T-cell (primary cell): ENCODE data around the gene COX6A1. TPM values are rescaled to one million over a fixed set of nuclear protein-coding genes. Genes with fewer than 3 reads are reported as not detected.

Source experiments
- ATAC-seq, 4 experiments: fragments of 200-7000 bp in 3 of 4; fragments of 150-1000 bp in 1 of 4; cut with Tn5 transposase; replicated peaks in 1 of 4; 1 replicate in 3 of 4; 2 replicates in 1 of 4; pipeline ENCODE4 v1.10.0; 2021; ENCODE audit warnings: moderate library complexity in 3 of 4, mild to moderate bottlenecking in 2 of 4, moderate number of reproducible peaks in 1 of 4
- CTCF ChIA-PET, 2 donors: fragments of 300-600 bp; sonication (Branson Sonifier 250); formaldehyde crosslinking; loops; one replicate each; lab custom pipeline; 2022; ENCODE audit warnings: antibody characterized with exemption in 2 of 2; lab: Charles Lee
- POLR2A ChIA-PET, 2 donors: fragments of 300-600 bp; sonication (Branson Sonifier 250); formaldehyde crosslinking; loops; one replicate each; lab custom pipeline; 2022; ENCODE audit warnings: antibody characterized with exemption in 2 of 2; lab: Charles Lee
- DNase-seq, 35 experiments: peaks; one replicate each; pipeline versions ENCODE4 v3.0.0 to v3.0.0-alpha.2; 2013 to 2023
- H3K27ac ChIP-seq: one replicate; pipeline ENCODE4 v1.5.1; 2013; ENCODE audit warnings: low read length
- H3K27me3 ChIP-seq, 2 experiments: replicated peaks in 1 of 2; 1 replicate in 1 of 2; 2 replicates in 1 of 2; pipeline versions ENCODE4 v1.6.1 to v1.7.0; 2013; ENCODE audit warnings: low read length in 1 of 2, mixed read lengths in 1 of 2; ENCODE audit not compliant: control insufficient read depth in 2 of 2, insufficient read depth in 2 of 2; ENCODE audit errors: extremely low read depth in 1 of 2
- H3K36me3 ChIP-seq, 2 donors: 1 replicate in 1 of 2; 2 replicates in 1 of 2; pipeline versions ENCODE4 v1.6.1 to v1.7.0; 2013; ENCODE audit warnings: low read length in 1 of 2; ENCODE audit not compliant: control insufficient read depth in 2 of 2, insufficient read depth in 1 of 2; ENCODE audit errors: extremely low read depth in 1 of 2
- H3K4me1 ChIP-seq, 2 experiments: 1 replicate in 1 of 2; 2 replicates in 1 of 2; pipeline versions ENCODE4 v1.6.1 to v1.7.0; 2013; ENCODE audit warnings: low read length in 2 of 2, mixed read lengths in 1 of 2; ENCODE audit not compliant: insufficient read depth in 2 of 2, control insufficient read depth in 1 of 2; ENCODE audit errors: extremely low read depth in 1 of 2
- H3K4me3 ChIP-seq, 2 donors: 1 replicate in 1 of 2; 2 replicates in 1 of 2; pipeline versions ENCODE4 v1.5.1 to v1.7.0; 2013; ENCODE audit warnings: mild to moderate bottlenecking in 2 of 2, low read length in 1 of 2, moderate library complexity in 1 of 2; ENCODE audit not compliant: control insufficient read depth in 1 of 2; ENCODE audit errors: extremely low read depth in 1 of 2
- H3K9me3 ChIP-seq: 2 replicates; pipeline ENCODE4 v1.7.0; 2013
- H3K27ac Mint-ChIP-seq, 2 donors: one replicate each; pipeline ENCODE4 v1.8.0; 2020 to 2021; ENCODE audit warnings: mild to moderate bottlenecking in 2 of 2, mixed read lengths in 2 of 2
- H3K27me3 Mint-ChIP-seq, 2 donors: one replicate each; pipeline ENCODE4 v1.8.0; 2021 to 2022; ENCODE audit warnings: mixed read lengths in 2 of 2
- H3K36me3 Mint-ChIP-seq: one replicate; pipeline ENCODE4 v1.8.0; 2021; ENCODE audit warnings: mixed read lengths
- H3K4me1 Mint-ChIP-seq, 3 donors: one replicate each; pipeline ENCODE4 v1.8.0; 2020 to 2022; ENCODE audit warnings: mixed read lengths in 3 of 3, mild to moderate bottlenecking in 1 of 3
- H3K4me3 Mint-ChIP-seq, 3 donors: one replicate each; pipeline ENCODE4 v1.8.0; 2020 to 2022; ENCODE audit warnings: mild to moderate bottlenecking in 3 of 3, mixed read lengths in 3 of 3, moderate library complexity in 3 of 3
- H3K9me3 Mint-ChIP-seq, 3 donors: one replicate each; pipeline ENCODE4 v1.8.0; 2020 to 2022; ENCODE audit warnings: mixed read lengths in 3 of 3
- WGBS: methylation state at CpG from one replicate; pipeline ENCODE4 v1.1.5; 2013; ENCODE audit warnings: missing lambda C conversion rate; ENCODE audit not compliant: insufficient coverage; 5-methylcytosine and 5-hydroxymethylcytosine counted together
- total RNA-seq, 35 experiments: library from RNA in 6 of 35; stranded (reverse) in 6 of 35; fragments of 120-200 nt in 1 of 35; gene quantifications; one replicate each; pipeline versions ENCODE4 v1.2.1 to v1.2.4 and lab custom pipeline; 2013 to 2026

The COX6A1 gene
- total RNA-seq, 5 donors from 2014 or later (not counting 1 experiment from before 2014, with no cell fraction given), result 128 to 171 (median 163) TPM

GRCh38 chr12:120468325-120468820 is 30.5 kb downstream of the COX6A1 start:
- Histone ChIP-seq H3K4me1 (peaks cover 10 to 38% of the 10 kb centered on the region in 2 experiments), H3K4me3 (peak overlapping the region; percentile 72 to 89), H3K27ac (peak overlapping the region; percentile 40), H3K27me3 (no peaks in the 10 kb centered on the region), H3K36me3 (peaks cover 0 to 29% of the 10 kb centered on the region in 2 donors), H3K9me3 (no peaks in the 10 kb centered on the region)
- H3K9me3 Mint-ChIP-seq, result no peaks in the 10 kb centered on the region
- H3K4me3 Mint-ChIP-seq, result peak overlapping the region; percentile 86 to 88 (median 87)
- peaks cover 28% of the 10 kb centered on the region for H3K36me3 Mint-ChIP-seq
- peak overlapping the region; percentile 84 for H3K27ac Mint-ChIP-seq
- 0% methylated on average over 9 of the region's 23 CpGs for WGBS
- ATAC-seq, result no peak
- CTCF ChIA-PET, result interaction anchor here in 1 of 2 donors (1.3 to 2.5 kb wide), 5 partner anchors 10 to 30 kb away, joined by 4 to 14 read pairs (median 5); partner anchors contain the start of genes COX6A1 and DYNLL1
- no peaks in the 10 kb centered on the region for H3K27me3 Mint-ChIP-seq
- DNase-seq, result peak in 2 of 35 experiments; percentile 11 to 34
- POLR2A ChIA-PET, result interaction anchor here (0.6 to 1.2 kb wide), 4 partner anchors 9 to 864 kb away, joined by 3 to 5 read pairs (median 4); partner anchors contain the start of gene POP5 (in 1 of the 2)
- peaks cover 45 to 50% (median 49%) of the 10 kb centered on the region in 3 donors for H3K4me1 Mint-ChIP-seq

GRCh38 chr12:120468821-120469449 is 31.0 kb downstream of the COX6A1 start:
- Mint-ChIP-seq H3K4me3 (peak overlapping the region; percentile 86 to 88 (median 87)), H3K27me3 (no peaks in the 10 kb centered on the region), H3K27ac (peak overlapping the region; percentile 84 to 90), H3K36me3 (peaks cover 23% of the 10 kb centered on the region), H3K4me1 (peaks cover 45 to 52% (median 50%) of the 10 kb centered on the region in 3 donors), H3K9me3 (no peaks in the 10 kb centered on the region)
- CTCF ChIA-PET, result interaction anchor here in 1 of 2 donors (1.0 to 2.5 kb wide), 6 partner anchors 10 to 32 kb away, joined by 3 to 14 read pairs (median 5); partner anchors contain the start of genes COX6A1 and DYNLL1
- H3K9me3 ChIP-seq, result no peaks in the 10 kb centered on the region
- peaks cover 10 to 38% of the 10 kb centered on the region in 2 experiments for H3K4me1 ChIP-seq
- under 1% methylated on average over 40 of the region's 57 CpGs for WGBS
- POLR2A ChIA-PET, result interaction anchor here (0.6 to 1.2 kb wide), 4 partner anchors 10 to 864 kb away, joined by 3 to 5 read pairs (median 4); partner anchors contain the start of gene POP5 (in 1 of the 2)
- DNase-seq, result peak in 8 of 35 experiments; percentile 3 to 60 (median 43)
- H3K36me3 ChIP-seq, result peaks cover 0 to 24% of the 10 kb centered on the region in 2 donors
- peak overlapping the region; percentile 72 to 89 for H3K4me3 ChIP-seq
- no peaks in the 10 kb centered on the region for H3K27me3 ChIP-seq
- peak; percentile 52 to 59 (median 56) for ATAC-seq
- peak overlapping the region; percentile 40 for H3K27ac ChIP-seq

GRCh38 chr12:120469450-120470149 is 31.7 kb downstream of the COX6A1 start, which contains the start of gene SRSF9:
TSS of gene SRSF9 (minus strand) at chr12:120469748. CDS start at chr12:120469609, 139 bp downstream.
- peak within 1 kb of the TSS; percentile 72 to 89 for H3K4me3 ChIP-seq
- peaks cover 0 to 17% of the 10 kb centered on the region in 2 donors for H3K36me3 ChIP-seq
- no peaks in the 10 kb centered on the region for H3K27me3 ChIP-seq
- POLR2A ChIA-PET, result interaction anchor here in 1 of 2 donors (0.7 kb wide), 1 partner anchor 26 kb away, joined by 3 read pairs; no protein-coding TSS in a partner anchor
- ATAC-seq, result peak; percentile 84 to 94 (median 92)
- peaks cover 42 to 52% (median 51%) of the 10 kb centered on the region in 3 donors for H3K4me1 Mint-ChIP-seq
- H3K4me1 ChIP-seq, result peaks cover 10 to 38% of the 10 kb centered on the region in 2 experiments
- DNase-seq, result peak; percentile 93 to 100 (median 96)
- H3K4me3 Mint-ChIP-seq, result peak within 1 kb of the TSS; percentile 86 to 88 (median 87)
- H3K9me3 Mint-ChIP-seq, result no peaks in the 10 kb centered on the region
- H3K27me3 Mint-ChIP-seq, result no peaks in the 10 kb centered on the region
- CTCF ChIA-PET, result interaction anchor here (0.5 to 2.5 kb wide), 8 partner anchors 11 to 267 kb away, joined by 3 to 14 read pairs (median 5); partner anchors contain the start of genes COX6A1 (in 1 of the 2) and DYNLL1 (in 1 of the 2)
- no peaks in the 10 kb centered on the region for H3K9me3 ChIP-seq
- H3K27ac Mint-ChIP-seq, result peak within 1 kb of the TSS; percentile 87 to 90
- peak within 1 kb of the TSS; percentile 62 for H3K27ac ChIP-seq
- under 1% methylated on average over 88 of the region's 88 CpGs for WGBS
- H3K36me3 Mint-ChIP-seq, result peaks cover 16% of the 10 kb centered on the region

DNA sequence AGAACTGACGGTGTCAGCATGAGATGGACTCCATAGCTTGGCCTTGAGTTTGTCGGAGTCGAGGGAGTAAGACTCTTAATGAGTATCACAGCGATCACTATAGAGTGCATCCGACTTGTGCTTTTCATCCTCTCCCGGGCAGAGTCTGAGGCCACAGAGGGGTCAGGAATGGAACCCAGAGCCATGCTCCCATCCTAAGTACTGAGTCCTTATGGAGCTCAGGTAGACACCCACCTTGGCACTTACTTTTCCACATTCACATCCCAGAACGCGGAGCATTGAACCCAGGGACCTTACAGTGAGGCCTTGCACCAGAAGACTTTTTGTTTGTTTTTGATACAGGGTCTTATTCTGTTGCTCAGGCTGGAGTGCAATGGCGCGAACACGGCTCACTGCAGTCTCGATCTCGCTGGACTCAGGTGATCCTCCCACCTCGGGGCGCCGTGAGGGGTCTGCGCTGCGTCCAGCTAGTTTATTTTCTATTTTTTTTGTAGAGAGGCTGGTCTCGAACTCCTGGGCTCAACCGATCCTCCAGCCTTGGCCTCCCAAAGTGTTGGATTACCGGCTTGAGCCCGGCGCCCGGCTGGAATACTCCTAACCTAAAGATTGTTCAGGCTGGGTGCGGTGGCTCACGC is 32.4 kb downstream of the COX6A1 start:
- peak in 2 of 35 experiments; percentile 7 to 10 for DNase-seq
- Histone ChIP-seq H3K4me3 (peak overlapping the region; percentile 72 to 80), H3K36me3 (peaks cover 0 to 10% of the 10 kb centered on the region in 2 donors), H3K9me3 (no peaks in the 10 kb centered on the region), H3K4me1 (peaks cover 10 to 38% of the 10 kb centered on the region in 2 experiments), H3K27ac (peak overlapping the region; percentile 62), H3K27me3 (no peaks in the 10 kb centered on the region)
- peak; percentile 20 to 28 (median 21) for ATAC-seq
- H3K27ac Mint-ChIP-seq, result peak overlapping the region; percentile 87 to 90
- H3K9me3 Mint-ChIP-seq, result no peaks in the 10 kb centered on the region
- peaks cover 39 to 55% (median 49%) of the 10 kb centered on the region in 3 donors for H3K4me1 Mint-ChIP-seq
- peak overlapping the region; percentile 86 to 88 (median 87) for H3K4me3 Mint-ChIP-seq
- ChIA-PET POLR2A (interaction anchor here in 1 of 2 donors (0.7 kb wide), 1 partner anchor 25 kb away, joined by 3 read pairs; no protein-coding TSS in a partner anchor), CTCF (interaction anchor here (0.5 to 2.5 kb wide), 7 partner anchors 12 to 956 kb away, joined by 3 to 9 read pairs (median 5); partner anchors contain the start of gene DYNLL1 (in 1 of the 2))
- 67% methylated on average over 8 of the region's 26 CpGs for WGBS
- H3K36me3 Mint-ChIP-seq, result peaks cover 12% of the 10 kb centered on the region
- H3K27me3 Mint-ChIP-seq, result no peaks in the 10 kb centered on the region

DNA sequence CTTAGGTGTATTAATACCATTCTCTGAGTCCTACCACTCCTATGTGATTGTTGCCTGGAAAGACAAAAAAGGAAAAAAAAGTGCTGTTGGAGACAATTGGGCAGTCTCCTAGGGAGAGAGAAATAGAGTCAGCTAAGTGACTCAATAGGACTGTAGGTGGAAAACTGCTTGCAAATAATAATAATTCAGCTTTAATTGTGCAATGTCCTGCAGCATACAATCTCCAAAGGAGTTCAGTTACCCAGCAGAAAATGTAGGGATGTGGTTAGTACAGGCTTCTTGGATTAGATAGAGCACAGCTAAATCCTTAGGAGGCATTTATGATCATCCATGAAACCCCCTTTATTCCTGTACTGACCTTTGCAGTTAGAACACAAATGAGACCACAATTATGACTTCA is 34.6 kb downstream of the COX6A1 start:
- H3K4me3 ChIP-seq, result no peak overlapping the region
- DNase-seq, result no peak
- CTCF ChIA-PET, result interaction anchor here in 1 of 2 donors (0.9 kb wide), 1 partner anchor 10 kb away, joined by 4 read pairs; no protein-coding TSS in a partner anchor
- H3K36me3 ChIP-seq, result no peaks in the 10 kb centered on the region
- no peaks in the 10 kb centered on the region for H3K9me3 Mint-ChIP-seq
- no peaks in the 10 kb centered on the region for H3K9me3 ChIP-seq
- H3K27me3 Mint-ChIP-seq, result no peaks in the 10 kb centered on the region
- no peak for ATAC-seq
- no peak overlapping the region for H3K4me3 Mint-ChIP-seq
- H3K27me3 ChIP-seq, result no peaks in the 10 kb centered on the region
- POLR2A ChIA-PET, result interaction anchor here in 1 of 2 donors (0.5 to 0.7 kb wide), 3 partner anchors 56 to 1411 kb away, joined by 3 to 6 read pairs (median 5); partner anchors contain the start of gene COQ5
- H3K4me1 Mint-ChIP-seq, result peaks cover 18 to 33% (median 33%) of the 10 kb centered on the region in 3 donors
- peaks cover 1% of the 10 kb centered on the region for H3K36me3 Mint-ChIP-seq
- no peak overlapping the region for H3K27ac Mint-ChIP-seq
- no peak overlapping the region for H3K27ac ChIP-seq
- H3K4me1 ChIP-seq, result peaks cover 10 to 24% of the 10 kb centered on the region in 2 experiments
